Activated CD8-positive, alpha-beta T cell treated with anti-CD3 and anti-CD28 coated beads for 36 hours (primary cell): ENCODE results near the gene CARD6. TPM values are rescaled to one million over a fixed set of nuclear protein-coding genes. Genes with fewer than 3 reads are reported as not detected.
"Not testable (repeated sequence)": the region's sequence is repeated elsewhere in the genome, so short reads cannot be mapped to it uniquely, and the experiment has no call there.

Experiments used
- ATAC-seq: fragments of 200-7000 bp; cut with Tn5 transposase; one replicate; pipeline ENCODE4 v1.10.0; 2021; ENCODE audit warnings: mild to moderate bottlenecking, moderate library complexity
- CTCF ChIA-PET: fragments of 350-600 bp; sonication (Branson Sonifier 250); formaldehyde crosslinking; loops from one replicate; lab custom pipeline; 2021; ENCODE audit warnings: antibody characterized with exemption; lab: Charles Lee
- POLR2A ChIA-PET: fragments of 350-600 bp; sonication (Branson Sonifier 250); formaldehyde crosslinking; loops from one replicate; lab custom pipeline; 2021; ENCODE audit warnings: antibody characterized with exemption; lab: Charles Lee
- DNase-seq: peaks from one replicate; pipeline ENCODE4 v3.0.0-alpha.2; 2020
- H3K27ac Mint-ChIP-seq: one replicate; pipeline ENCODE4 v1.8.0; 2021; ENCODE audit warnings: mild to moderate bottlenecking, mixed read lengths
- H3K27me3 Mint-ChIP-seq: one replicate; pipeline ENCODE4 v1.8.0; 2021; ENCODE audit warnings: mixed read lengths
- H3K36me3 Mint-ChIP-seq: one replicate; pipeline ENCODE4 v1.8.0; 2021; ENCODE audit warnings: low read depth, mixed read lengths
- H3K4me1 Mint-ChIP-seq: one replicate; pipeline ENCODE4 v1.8.0; 2021; ENCODE audit warnings: low read depth, mixed read lengths
- H3K4me3 Mint-ChIP-seq: one replicate; pipeline ENCODE4 v1.8.0; 2021; ENCODE audit warnings: mild to moderate bottlenecking, moderate library complexity, mixed read lengths
- H3K9me3 Mint-ChIP-seq: one replicate; pipeline ENCODE4 v1.8.0; 2021; ENCODE audit warnings: mixed read lengths
- CTCF ChIP-seq: fragments of 200-600 bp; IDR thresholded peaks from one replicate; pipeline ENCODE4 v1.8.0; 2022; ENCODE audit warnings: antibody characterized with exemption, mild to moderate bottlenecking
- intact Hi-C: fragments of 100-400 bp; cut with micrococcal nuclease; formaldehyde crosslinking; loops from one replicate; pipeline ENCODE4 v1.10.0; 2022
- total RNA-seq, 2 experiments: library from RNA; stranded (reverse); gene quantifications; one replicate each; pipeline ENCODE4 v1.2.3, GENCODE V29; 2021

Gene CARD6, protein sequence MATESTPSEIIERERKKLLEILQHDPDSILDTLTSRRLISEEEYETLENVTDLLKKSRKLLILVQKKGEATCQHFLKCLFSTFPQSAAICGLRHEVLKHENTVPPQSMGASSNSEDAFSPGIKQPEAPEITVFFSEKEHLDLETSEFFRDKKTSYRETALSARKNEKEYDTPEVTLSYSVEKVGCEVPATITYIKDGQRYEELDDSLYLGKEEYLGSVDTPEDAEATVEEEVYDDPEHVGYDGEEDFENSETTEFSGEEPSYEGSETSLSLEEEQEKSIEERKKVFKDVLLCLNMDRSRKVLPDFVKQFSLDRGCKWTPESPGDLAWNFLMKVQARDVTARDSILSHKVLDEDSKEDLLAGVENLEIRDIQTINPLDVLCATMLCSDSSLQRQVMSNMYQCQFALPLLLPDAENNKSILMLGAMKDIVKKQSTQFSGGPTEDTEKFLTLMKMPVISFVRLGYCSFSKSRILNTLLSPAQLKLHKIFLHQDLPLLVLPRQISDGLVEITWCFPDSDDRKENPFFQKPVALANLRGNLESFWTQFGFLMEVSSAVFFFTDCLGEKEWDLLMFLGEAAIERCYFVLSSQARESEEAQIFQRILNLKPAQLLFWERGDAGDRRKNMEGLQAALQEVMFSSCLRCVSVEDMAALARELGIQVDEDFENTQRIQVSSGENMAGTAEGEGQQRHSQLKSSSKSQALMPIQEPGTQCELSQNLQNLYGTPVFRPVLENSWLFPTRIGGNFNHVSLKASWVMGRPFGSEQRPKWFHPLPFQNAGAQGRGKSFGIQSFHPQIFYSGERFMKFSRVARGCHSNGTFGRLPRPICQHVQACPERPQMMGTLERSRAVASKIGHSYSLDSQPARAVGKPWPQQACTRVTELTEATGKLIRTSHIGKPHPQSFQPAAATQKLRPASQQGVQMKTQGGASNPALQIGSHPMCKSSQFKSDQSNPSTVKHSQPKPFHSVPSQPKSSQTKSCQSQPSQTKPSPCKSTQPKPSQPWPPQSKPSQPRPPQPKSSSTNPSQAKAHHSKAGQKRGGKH
- total RNA-seq, result 1 to 10 TPM; 1.2 to 1.4 TPM

DNA sequence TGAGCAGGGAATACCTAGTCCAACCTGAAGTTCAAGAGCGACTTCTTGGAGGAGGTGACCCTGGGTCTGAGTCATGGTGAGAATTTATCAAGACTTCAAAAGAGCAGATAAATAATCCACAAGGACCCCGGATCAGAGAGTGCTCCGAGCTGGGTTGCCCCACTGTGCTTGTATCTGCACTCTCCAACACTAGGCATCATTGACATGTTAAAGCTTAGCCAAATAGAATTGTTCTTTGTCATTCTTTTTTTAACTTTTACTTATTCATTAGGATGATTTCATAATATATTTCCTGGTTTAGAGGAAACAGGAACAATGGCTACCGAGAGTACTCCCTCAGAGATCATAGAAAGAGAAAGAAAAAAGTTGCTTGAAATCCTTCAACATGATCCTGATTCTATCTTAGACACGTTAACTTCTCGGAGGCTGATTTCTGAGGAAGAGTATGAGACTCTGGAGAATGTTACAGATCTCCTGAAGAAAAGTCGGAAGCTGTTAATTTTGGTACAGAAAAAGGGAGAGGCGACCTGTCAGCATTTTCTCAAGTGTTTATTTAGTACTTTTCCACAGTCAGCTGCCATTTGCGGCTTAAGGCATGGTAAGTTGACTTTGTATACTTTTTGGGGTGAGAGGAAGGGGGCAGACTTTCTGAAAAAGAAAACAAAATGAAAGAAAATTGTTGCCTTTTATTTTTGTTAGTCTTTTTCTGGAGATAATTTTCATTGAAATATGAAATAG, at the start of gene CARD6:
CARD6 (plus strand) TSS at position 300 of the 738 bp plus-strand sequence; CDS start at position 316, 16 bp downstream.
- peaks cover 2% of the 10 kb centered on the region for H3K36me3 Mint-ChIP-seq
- ATAC-seq (peak; percentile 45), DNase-seq (peak; percentile 31)
- CTCF ChIA-PET, result interaction anchor here (0.6 to 0.8 kb wide), 2 partner anchors 10 to 1030 kb away, joined by 3 to 5 read pairs; no protein-coding TSS in a partner anchor
- H3K4me1 Mint-ChIP-seq, result peaks cover 9% of the 10 kb centered on the region
- peaks cover 13% of the 10 kb centered on the region for H3K27me3 Mint-ChIP-seq
- peaks cover 4% of the 10 kb centered on the region for H3K9me3 Mint-ChIP-seq
- TF ChIP-seq CTCF, result no peak
- peak within 1 kb of the TSS; percentile 73 for H3K4me3 Mint-ChIP-seq
- intact Hi-C loops, result no loop called here
- H3K27ac Mint-ChIP-seq, result peak within 1 kb of the TSS; percentile 78
- POLR2A ChIA-PET, result interaction anchor here (0.9 to 2.5 kb wide), 2 partner anchors 10 to 12 kb away, joined by 4 to 12 read pairs; no protein-coding TSS in a partner anchor

DNA sequence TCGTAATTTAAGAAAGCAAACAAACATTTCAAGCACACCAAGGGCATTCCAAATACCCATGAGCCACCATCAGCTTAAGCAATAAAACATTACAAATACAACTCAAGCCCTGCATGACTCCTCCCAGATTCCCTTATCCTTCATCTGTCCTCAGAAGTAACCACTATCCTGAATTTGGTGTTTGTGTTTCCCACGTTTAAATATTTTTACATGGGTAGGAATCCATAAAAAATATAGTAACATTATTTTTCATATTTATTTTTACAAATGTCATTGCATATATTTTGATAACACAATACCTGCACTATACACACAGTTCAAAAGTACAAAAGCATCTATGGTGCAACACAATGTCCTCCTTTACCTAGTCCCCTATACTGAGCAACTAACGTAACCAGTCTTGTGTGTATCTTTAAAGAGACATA, 49.4 kb upstream of the CARD6 start:
- Mint-ChIP-seq H3K4me3 (no peak overlapping the region), H3K36me3 (peaks cover 49% of the 10 kb centered on the region), H3K27me3 (no peaks in the 10 kb centered on the region), H3K27ac (no peak overlapping the region), H3K4me1 (peaks cover 68% of the 10 kb centered on the region), H3K9me3 (peaks cover 10% of the 10 kb centered on the region)
- TF ChIP-seq CTCF, result no peak
- ATAC-seq (no peak), DNase-seq (no peak)
- ChIA-PET CTCF (no interaction called here), POLR2A (interaction anchor here (1.0 kb wide), 1 partner anchor 38 kb away, joined by 4 read pairs; no protein-coding TSS in a partner anchor)
- intact Hi-C loops, result no loop called here

GRCh38 chr5:40792691-40793090, 48.5 kb upstream of the CARD6 start:
- H3K36me3 Mint-ChIP-seq, result peaks cover 45% of the 10 kb centered on the region
- CTCF ChIA-PET, H3K4me3 Mint-ChIP-seq: not testable (repeated sequence)

GRCh38 chr5:40794340-40794739, 46.8 kb upstream of the CARD6 start:
- H3K27me3 Mint-ChIP-seq, H3K27ac Mint-ChIP-seq, CTCF ChIA-PET, POLR2A ChIA-PET, DNase-seq, H3K9me3 Mint-ChIP-seq, intact Hi-C loops, H3K4me3 Mint-ChIP-seq, ATAC-seq: not testable (repeated sequence)
- H3K4me1 Mint-ChIP-seq, result peaks cover 62% of the 10 kb centered on the region
- peaks cover 32% of the 10 kb centered on the region for H3K36me3 Mint-ChIP-seq

More at GRCh38 chr5:40792691-40793090, 48.5 kb upstream of the CARD6 start:
- H3K27me3 Mint-ChIP-seq, intact Hi-C loops, H3K27ac Mint-ChIP-seq, ATAC-seq, H3K9me3 Mint-ChIP-seq, DNase-seq: not testable (repeated sequence)
- POLR2A ChIA-PET, result interaction anchor here (0.8 to 1.8 kb wide), 2 partner anchors 16 to 42 kb away, joined by 3 to 5 read pairs; partner anchors contain the start of gene RPL37
- H3K4me1 Mint-ChIP-seq, result peaks cover 65% of the 10 kb centered on the region

- Mint-ChIP-seq H3K4me1 (peaks cover 60% of the 10 kb centered on the region), H3K4me3 (peak overlapping the region; percentile 16)
- ATAC-seq, result not testable (repeated sequence)
Observed at GRCh38 chr5:40794877-40795276, 46.3 kb upstream of the CARD6 start.

More at GRCh38 chr5:40794877-40795276, 46.3 kb upstream of the CARD6 start:
- H3K27me3 Mint-ChIP-seq, intact Hi-C loops, CTCF ChIA-PET, DNase-seq, POLR2A ChIA-PET, H3K9me3 Mint-ChIP-seq, H3K27ac Mint-ChIP-seq: not testable (repeated sequence)
- peaks cover 32% of the 10 kb centered on the region for H3K36me3 Mint-ChIP-seq
